GM21381 (cell line): ENCODE data around the gene KLHL29.

Source experiments
- ATAC-seq: cut with Tn5 transposase; IDR thresholded peaks from one replicate; pipeline ENCODE4 v1.9.1; 2021; ENCODE audit warnings: mild to moderate bottlenecking, moderate library complexity; ENCODE audit not compliant: unreplicated experiment

The KLHL29 gene

DNA sequence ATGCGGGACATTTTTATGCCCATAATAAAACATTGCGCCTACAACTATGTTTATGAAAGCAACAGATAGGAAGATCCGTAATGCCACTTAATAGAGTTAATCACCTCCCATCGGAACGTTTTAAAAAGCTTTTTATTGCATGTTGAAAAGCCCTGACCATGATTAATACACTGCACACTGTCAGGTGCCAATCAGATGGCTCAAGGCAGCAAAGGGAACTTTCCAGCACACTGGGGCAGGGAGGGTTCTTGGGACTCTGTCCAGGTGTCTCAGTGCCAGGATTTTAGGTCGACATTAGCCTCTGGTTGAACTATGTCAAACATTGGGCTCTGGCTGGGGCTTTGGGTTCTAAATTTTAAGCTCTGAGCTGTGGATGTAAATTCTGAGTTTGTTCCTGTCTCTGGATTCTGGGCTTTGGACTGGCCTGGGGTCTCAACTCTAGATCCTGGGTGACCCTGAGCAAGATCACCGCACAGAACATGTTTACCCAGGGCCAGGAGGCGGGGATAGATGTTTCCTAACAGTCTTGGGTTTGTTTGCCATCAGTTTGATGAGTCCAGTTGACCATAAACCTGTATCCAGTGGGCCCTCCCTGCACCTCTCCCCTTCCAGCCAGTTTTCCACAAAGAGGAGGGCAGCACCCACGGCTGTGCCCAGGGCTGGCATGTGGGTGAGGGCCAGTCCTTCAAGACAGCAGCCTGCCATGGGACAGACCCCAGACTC is 279.2 kb downstream of the KLHL29 start:
- no peak for ATAC-seq

- no peak for ATAC-seq
These were observed 281.4 kb downstream of the KLHL29 start for GRCh38 chr2:23666241-23666979.

DNA sequence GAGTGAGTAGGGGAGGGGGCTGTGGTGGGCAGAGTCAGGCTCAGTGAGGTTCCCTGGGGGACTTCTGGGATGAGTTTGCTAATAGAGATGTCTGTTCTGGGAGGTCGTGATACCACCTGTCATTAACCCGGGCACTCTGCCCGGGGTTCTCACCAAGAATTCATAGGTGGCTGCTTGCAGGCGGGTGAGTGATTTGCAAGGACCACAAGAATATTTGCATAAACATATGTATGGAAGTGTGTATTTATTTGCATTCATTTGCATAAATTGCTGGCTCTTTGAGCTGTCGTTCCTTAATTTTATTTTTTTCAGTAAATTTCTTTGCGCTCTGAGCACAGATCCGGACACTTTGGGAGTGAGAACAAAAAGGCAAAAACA is 282.0 kb downstream of the KLHL29 start:
- ATAC-seq: no peak

DNA sequence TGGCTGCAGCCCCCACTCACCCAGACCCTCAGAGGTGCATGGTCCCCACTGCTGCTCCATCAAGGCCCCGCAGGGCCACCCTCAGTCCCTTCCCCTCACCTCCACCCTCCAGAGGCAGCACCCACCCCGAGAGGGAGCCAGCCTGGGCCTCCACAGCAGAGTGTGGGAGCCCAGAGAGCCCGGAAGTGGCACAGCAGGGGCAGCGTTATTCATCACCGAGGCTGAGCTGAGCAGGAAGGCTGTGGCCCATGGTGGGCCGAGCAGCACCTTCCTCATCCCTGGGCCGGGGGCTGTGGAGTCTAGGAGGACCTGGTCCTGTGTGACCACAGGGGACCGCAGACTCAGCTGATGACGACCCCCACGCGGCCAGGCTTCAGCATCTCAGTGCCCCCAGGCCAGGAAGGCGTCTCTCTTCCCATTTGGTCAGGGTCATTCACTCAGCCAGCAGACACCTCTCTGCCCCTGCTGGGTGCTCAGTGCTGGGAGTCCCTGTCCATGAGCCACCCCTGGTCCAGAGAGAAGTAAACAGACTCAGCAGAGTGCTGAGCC is 283.9 kb downstream of the KLHL29 start:
- ATAC-seq: no peak

DNA sequence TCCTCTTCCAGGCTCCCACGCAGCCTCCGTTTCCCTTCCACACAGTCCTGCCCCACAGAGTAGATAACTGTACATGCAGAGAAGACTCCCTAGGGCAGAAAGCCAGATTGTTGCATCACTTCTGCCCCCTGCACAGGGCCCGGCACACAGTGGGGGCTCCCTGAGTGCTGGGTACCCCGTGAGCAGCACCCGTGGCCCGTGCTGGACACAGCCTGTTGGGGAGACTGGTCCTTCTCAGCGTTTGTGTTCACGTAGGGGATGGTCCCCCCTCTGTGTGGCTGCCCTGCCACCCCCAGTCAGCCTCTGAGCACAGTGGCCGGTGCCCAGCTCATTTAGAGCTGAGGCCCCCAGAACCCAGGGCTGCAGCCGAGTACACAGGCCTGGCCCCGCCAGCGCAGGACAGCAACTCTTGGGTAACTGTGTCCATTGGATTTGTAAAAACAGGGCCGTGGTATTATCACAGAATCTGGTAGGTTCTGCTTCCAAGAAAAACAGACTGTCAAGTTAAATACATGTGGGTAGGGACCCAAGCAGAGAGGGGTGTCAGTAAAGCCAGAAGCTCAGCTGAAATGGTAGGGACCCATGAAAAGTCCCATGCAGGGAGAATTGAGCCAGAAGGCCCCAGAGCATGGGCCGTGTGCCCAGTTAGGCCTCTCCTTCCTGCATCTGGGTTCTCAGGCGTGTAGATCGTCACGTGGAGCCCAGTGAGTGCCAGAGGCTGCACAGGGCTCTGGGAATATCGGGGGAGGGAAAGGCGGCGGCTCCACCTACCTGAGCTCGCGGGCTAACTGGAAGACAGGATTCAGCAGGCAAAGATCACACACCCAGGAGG is 284.6 kb downstream of the KLHL29 start:
- ATAC-seq: no peak

DNA sequence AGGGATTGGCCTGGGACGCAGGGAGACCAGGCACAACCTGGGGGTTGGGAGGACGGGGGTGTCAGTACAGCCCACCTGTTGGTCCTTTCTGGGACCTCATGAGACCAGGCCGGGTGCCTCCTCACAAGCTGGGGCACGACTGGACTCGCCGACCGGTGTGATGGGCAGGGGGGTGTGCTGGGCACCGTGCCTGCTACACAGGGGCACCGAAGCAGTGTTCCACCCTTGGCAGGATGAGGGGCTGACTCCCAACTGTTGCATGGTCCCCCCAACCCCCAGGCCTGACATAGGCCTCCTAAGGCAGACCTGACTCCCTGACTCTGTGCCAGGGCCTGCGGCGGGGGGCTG is 285.2 kb downstream of the KLHL29 start:
- no peak for ATAC-seq

DNA sequence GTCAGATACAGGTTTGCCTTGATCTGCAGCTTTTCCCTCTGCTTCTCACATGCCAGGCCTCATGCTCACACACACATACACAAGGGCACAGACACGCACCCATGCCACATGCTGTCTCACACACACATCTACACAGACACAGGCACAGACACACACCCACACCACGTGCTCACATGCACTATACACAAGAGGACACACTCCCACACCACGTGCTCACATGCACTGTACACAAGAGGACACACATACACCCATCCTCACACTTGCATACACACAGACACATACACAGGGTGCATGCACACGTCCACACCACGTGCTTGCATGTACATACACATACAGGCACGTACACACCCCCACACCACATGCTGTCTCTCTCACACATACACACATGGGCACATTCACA is 288.1 kb downstream of the KLHL29 start:
- ATAC-seq: no peak

DNA sequence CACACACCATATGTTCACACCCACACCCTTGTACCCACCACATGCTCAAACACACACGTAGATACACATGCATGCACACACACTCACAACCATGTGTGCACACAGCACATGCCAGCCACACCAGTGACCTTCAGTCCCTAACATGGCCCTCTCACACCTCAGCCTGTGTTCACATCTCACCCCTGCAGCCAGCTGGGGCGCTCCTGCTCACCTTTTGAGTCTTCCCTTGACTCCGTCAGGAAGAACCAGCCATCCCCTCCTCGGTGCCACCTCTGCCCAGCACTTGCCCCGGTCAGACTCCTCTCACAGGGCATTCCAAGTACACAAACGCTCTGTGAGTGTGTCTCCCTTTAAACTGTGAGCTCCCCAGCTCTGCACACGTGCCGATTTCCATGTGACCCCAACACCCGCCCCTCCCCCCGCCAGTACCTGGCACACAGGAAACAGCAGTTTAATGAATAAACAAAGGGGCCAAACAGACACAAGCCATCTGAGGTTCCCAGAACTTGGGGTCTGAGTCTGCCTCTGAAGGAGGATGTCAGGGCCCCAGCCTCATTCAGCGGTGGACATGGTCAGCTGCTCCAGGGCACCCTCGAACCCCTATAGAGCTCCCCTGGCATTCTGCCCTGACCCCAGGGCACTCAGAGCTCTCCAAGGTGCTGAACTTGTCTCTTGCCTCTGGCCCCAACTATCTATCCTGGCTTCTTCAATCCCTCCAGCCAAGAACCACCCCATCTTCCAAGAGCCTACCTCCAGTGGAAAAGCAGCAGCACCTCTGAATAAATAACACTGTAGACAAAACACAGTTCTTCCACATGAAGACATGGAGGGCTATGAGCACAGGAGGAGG is 289.1 kb downstream of the KLHL29 start:
- no peak for ATAC-seq

DNA sequence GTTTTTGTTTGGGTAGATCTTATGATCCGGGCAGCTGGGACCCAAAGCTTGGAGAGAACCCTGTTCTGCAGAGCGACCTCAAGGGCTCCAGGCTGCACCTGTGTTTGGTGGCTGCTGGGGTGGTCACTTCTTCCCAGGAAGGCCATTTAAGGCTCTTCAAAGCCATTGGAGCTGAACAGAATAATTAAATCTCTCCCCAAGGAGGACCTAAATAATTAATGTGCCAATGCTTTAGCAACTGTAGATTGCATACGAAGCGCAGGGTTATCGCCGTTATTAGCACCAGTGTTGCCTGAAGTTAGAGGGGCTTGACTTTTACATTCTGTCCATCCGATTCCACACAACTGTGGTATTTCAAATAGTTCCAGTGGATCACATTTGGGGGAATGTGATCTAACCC is 290.5 kb downstream of the KLHL29 start:
- ATAC-seq: no peak

DNA sequence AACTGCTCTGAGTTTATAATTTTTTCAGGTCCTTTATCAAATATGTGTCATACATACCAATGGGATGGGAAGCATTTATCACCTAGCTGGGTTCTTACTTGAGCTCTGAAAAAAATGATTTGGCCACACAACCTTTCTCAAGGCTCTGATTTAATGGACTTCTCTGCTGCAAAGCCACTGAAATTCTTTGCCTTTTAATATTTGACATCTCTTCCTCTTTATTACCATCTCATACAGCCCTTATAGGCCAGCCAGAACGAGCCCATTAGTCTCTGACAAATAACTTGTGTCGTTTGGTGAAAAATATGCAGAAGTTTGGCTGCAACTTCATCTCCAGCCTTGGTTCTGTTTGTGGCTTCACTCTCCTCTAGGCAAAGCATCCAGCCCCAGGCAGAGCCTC is 292.9 kb downstream of the KLHL29 start:
- no peak for ATAC-seq

DNA sequence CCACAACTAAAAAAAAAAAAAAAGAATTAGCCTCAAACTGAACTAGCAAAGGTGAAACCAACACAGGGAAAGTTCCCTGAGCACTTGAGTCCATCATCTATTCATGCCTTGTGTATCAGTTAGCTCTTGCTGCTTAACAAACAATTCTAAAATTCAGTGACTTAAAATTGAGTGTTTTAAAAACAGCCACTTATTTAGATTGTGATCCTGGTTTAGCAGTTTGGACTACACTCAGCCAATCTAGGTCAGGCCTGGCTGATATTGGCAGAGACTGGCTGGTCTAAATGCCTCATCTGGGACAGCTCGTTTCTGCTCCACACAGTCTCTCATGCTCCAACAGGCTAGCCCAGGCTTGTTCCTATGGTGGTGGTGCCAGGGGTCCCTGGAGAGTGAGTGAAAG is 294.1 kb downstream of the KLHL29 start:
- no peak for ATAC-seq

GRCh38 chr2:23680951-23681350 is 296.0 kb downstream of the KLHL29 start:
- no peak for ATAC-seq

- ATAC-seq: no peak
These were observed 296.6 kb downstream of the KLHL29 start for GRCh38 chr2:23681356-23682140.

DNA sequence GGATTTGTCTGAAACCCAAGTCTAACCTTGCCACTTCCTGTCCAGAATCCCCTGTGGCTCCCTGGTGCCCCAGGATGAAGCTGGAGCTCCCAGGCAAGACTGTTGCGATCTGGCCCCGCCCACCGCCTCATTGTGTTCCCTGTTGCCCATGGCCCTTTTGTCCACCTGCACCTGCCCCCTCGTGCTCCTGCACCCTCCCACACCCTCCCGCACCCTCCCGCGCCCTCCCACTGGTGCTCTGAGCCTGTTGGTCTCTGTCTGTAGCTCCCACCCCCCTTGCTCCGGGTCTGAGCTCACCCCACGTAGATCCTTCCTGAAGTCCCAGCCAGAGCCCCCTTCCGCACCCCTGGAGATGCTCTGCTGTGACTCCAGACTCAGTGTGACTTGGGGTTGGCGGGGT is 297.5 kb downstream of the KLHL29 start:
- no peak for ATAC-seq

GRCh38 chr2:23683001-23683400 is 298.0 kb downstream of the KLHL29 start:
- no peak for ATAC-seq

GRCh38 chr2:23684395-23685176 is 299.6 kb downstream of the KLHL29 start:
- no peak for ATAC-seq

GRCh38 chr2:23685181-23685580 is 300.2 kb downstream of the KLHL29 start:
- ATAC-seq: no peak

DNA sequence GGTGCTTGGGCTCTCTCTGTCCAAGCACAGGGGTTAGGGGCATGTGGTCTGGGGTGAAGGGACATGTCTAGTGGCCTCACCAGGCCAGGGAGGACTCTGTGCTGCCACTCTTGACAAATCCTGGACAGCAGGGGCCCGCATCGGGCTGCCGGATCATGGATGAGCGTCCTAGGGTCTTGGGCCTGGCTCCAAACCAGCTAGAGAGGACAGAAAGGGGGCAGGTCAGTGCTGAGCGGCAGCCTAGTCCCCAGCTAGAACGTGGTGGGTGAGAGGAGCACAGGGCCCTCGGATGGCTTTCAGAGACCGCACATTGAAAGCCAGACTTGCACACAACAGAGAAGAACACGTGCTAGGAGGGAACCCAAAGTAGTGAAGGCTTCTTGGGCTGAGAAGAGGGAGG is 300.7 kb downstream of the KLHL29 start:
- no peak for ATAC-seq

DNA sequence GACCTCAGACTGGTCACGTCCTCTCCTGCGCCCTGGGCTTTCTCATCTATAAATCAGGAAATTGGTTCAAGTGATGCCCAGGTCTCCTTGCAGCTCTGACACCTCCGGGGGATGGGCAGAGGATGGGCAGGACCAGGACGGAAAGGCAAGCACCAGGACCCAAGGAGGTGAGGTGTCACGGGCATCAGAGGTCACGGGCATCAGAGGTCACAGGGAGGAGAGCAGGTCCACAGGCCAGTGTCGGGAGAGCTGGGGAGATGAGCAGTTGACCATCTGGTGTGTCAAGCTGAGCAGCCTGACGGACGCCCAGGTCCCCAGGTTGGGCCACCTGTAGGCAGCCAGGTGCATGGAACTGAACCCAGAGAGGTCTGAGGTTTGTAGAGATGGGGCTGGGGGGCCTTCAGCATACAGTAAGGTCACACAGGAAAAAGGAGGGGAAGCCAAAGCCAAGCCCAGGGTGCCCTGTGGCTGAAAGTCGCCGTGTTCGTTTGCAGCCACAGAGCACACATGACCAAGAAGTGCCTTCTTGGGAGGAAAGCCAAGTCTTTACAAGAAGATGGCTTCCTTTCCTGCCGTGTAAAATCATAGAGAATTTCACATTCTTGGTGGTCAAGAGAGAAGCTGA is 301.5 kb downstream of the KLHL29 start:
- ATAC-seq: no peak
